SK-N-SH (cell line): ENCODE data around the gene MCF2L. TPM values are rescaled to one million over a fixed set of nuclear protein-coding genes. Genes with fewer than 3 reads are reported as not detected.

Experiments used
- CTCF ChIA-PET: fragments of 300-600, 350-600 bp; formaldehyde crosslinking; extraction: SDS; loops from one replicate; lab custom pipeline; 2021; lab: Yijun Ruan, JAX
- POLR2A ChIA-PET: fragments of 350-600 bp; sonication (Branson Sonifier 250); formaldehyde crosslinking; extraction: SDS; loops from one replicate; lab custom pipeline; 2020; ENCODE audit warnings: antibody characterized with exemption, inconsistent platforms; lab: Yijun Ruan, JAX
- DNase-seq: peaks from one replicate; pipeline ENCODE4 v3.0.0; 2012
- H2AFZ ChIP-seq: fragments of 200-600 bp; sonication (generic); 2 replicates; pipeline ENCODE4 v1.8.1; 2016; ENCODE audit warnings: antibody characterized with exemption, mild to moderate bottlenecking, low read depth
- H3F3A ChIP-seq: fragments of 200-600 bp; sonication (generic); replicated peaks from 2 replicates; pipeline ENCODE3; 2016; ENCODE audit warnings: antibody characterized with exemption, mild to moderate bottlenecking; ENCODE audit not compliant: insufficient read depth
- H3K27ac ChIP-seq, 2 experiments: fragments of 200-500 bp in 1 of 2; fragments of 200-600 bp in 1 of 2; sonication (Bioruptor generic) in 1 of 2; sonication (generic), shearing (Covaris generic) in 1 of 2; 2 replicates each; pipeline versions ENCODE4 v1.5.1 to v1.6.1; 2014 to 2016; ENCODE audit warnings: low read depth in 2 of 2, inconsistent platforms in 1 of 2, low read length in 1 of 2, mild to moderate bottlenecking in 1 of 2, mixed read lengths in 1 of 2
- H3K27me3 ChIP-seq: fragments of 200-600 bp; sonication (generic), shearing (Covaris generic); 2 replicates; pipeline ENCODE4 v1.6.1; 2016; ENCODE audit warnings: mixed run types; ENCODE audit not compliant: insufficient read depth
- H3K36me3 ChIP-seq, 2 experiments: fragments of 200-500 bp in 1 of 2; fragments of 200-600 bp in 1 of 2; sonication (Bioruptor generic) in 1 of 2; sonication (generic) in 1 of 2; replicated peaks in 1 of 2; 2 replicates each; pipeline versions ENCODE3 to v1.5.1; 2014 to 2016; ENCODE audit warnings: low read length in 1 of 2, mild to moderate bottlenecking in 1 of 2; ENCODE audit not compliant: insufficient read depth in 2 of 2, control insufficient read depth in 1 of 2
- H3K4me1 ChIP-seq, 2 experiments: fragments of 200-500 bp in 1 of 2; fragments of 200-600 bp in 1 of 2; sonication (Bioruptor generic) in 1 of 2; sonication (generic), shearing (Covaris generic) in 1 of 2; 2 replicates each; pipeline versions ENCODE4 v1.5.1 to v1.6.1; 2014 to 2016; ENCODE audit warnings: low read depth in 1 of 2, low read length in 1 of 2, mixed run types in 1 of 2; ENCODE audit not compliant: insufficient read depth in 2 of 2, control insufficient read depth in 1 of 2
- H3K4me2 ChIP-seq: fragments of 200-600 bp; sonication (generic), shearing (Covaris generic); 2 replicates; pipeline ENCODE4 v1.6.1; 2017; ENCODE audit warnings: mixed run types
- H3K4me3 ChIP-seq, 2 experiments: fragments of 200-500 bp in 1 of 2; fragments of 200-600 bp in 1 of 2; sonication (Bioruptor generic) in 1 of 2; sonication (generic), shearing (Covaris generic) in 1 of 2; 2 replicates each; pipeline versions ENCODE4 v1.5.1 to v1.8.1; 2014 to 2016; ENCODE audit warnings: low read depth in 2 of 2, inconsistent platforms in 1 of 2, low read length in 1 of 2, mild to moderate bottlenecking in 1 of 2, mixed read lengths in 1 of 2, moderate library complexity in 1 of 2
- H3K79me2 ChIP-seq: fragments of 200-600 bp; sonication (generic); 2 replicates; pipeline ENCODE4 v1.8.1; 2017; ENCODE audit warnings: mild to moderate bottlenecking; ENCODE audit not compliant: insufficient read depth
- H3K9ac ChIP-seq: fragments of 200-600 bp; sonication (generic); 2 replicates; pipeline ENCODE4 v1.6.1; 2017; ENCODE audit warnings: mixed run types
- H3K9me2 ChIP-seq: fragments of 200-600 bp; sonication (generic); 2 replicates; pipeline ENCODE4 v1.6.1; 2017; ENCODE audit warnings: mixed run types
- H3K9me3 ChIP-seq: fragments of 200-600 bp; sonication (generic); 2 replicates; pipeline ENCODE4 v1.6.1; 2017; ENCODE audit warnings: mixed run types, mild to moderate bottlenecking, moderate library complexity
- H4K20me1 ChIP-seq: fragments of 200-600 bp; sonication (generic); 2 replicates; pipeline ENCODE4 v1.6.1; 2017; ENCODE audit warnings: mild to moderate bottlenecking, mixed run types; ENCODE audit not compliant: insufficient read depth
- CHD2 ChIP-seq: fragments of 150-350 bp; IDR thresholded peaks from 2 replicates; pipeline ENCODE4 v1.6.1; 2018; ENCODE audit warnings: low read length; ENCODE audit not compliant: partially characterized antibody
- CTCF ChIP-seq: fragments of 200-600 bp; sonication (generic); IDR thresholded peaks from 2 replicates; pipeline ENCODE4 v1.6.1; 2017; ENCODE audit warnings: antibody characterized with exemption, mild to moderate bottlenecking, moderate library complexity
- ELF1 ChIP-seq: IDR thresholded peaks from 2 replicates; pipeline ENCODE4 v1.4.0; 2012
- EP300 ChIP-seq, 2 experiments: IDR thresholded peaks; 2 replicates each; pipeline versions ENCODE4 v1.4.0 to v1.6.1; 2012; ENCODE audit warnings: borderline replicate concordance in 1 of 2, low read depth in 1 of 2, low read length in 1 of 2
- FOSL2 ChIP-seq: IDR thresholded peaks from 2 replicates; pipeline ENCODE4 v1.4.0; 2012; ENCODE audit warnings: low read depth, mild to moderate bottlenecking, moderate library complexity, borderline replicate concordance
- IRF3 ChIP-seq: fragments of 150-350 bp; IDR thresholded peaks from 2 replicates; pipeline ENCODE4 v1.6.1; 2016; ENCODE audit warnings: mild to moderate bottlenecking, low read depth, low read length
- JUND ChIP-seq: IDR thresholded peaks from 2 replicates; pipeline ENCODE4 v1.4.0; 2012
- MEF2A ChIP-seq: IDR thresholded peaks from 2 replicates; pipeline ENCODE4 v1.4.0; 2012; ENCODE audit warnings: low read depth, borderline replicate concordance
- NFIC ChIP-seq: IDR thresholded peaks from 2 replicates; pipeline ENCODE4 v1.4.0; 2012; ENCODE audit warnings: borderline replicate concordance
- PBX3 ChIP-seq: IDR thresholded peaks from 2 replicates; pipeline ENCODE4; 2012
- POLR2AphosphoS5 ChIP-seq: IDR thresholded peaks from 2 replicates; pipeline ENCODE4 v1.6.1; 2012; ENCODE audit warnings: low read depth, low read length
- RCOR1 ChIP-seq: fragments of 150-350 bp; IDR thresholded peaks from 2 replicates; pipeline ENCODE4 v1.6.1; 2017; ENCODE audit warnings: antibody characterized with exemption, low read length
- REST ChIP-seq: IDR thresholded peaks from 2 replicates; pipeline ENCODE4 v1.6.1; 2012; ENCODE audit warnings: mild to moderate bottlenecking, low read depth, low read length, moderate library complexity
- RFX5 ChIP-seq: IDR thresholded peaks from 2 replicates; pipeline ENCODE4 v1.6.1; 2012; ENCODE audit warnings: mild to moderate bottlenecking, improper control_type of control experiment, low read length
- RXRA ChIP-seq: IDR thresholded peaks from 2 replicates; pipeline ENCODE4 v1.4.0; 2012; ENCODE audit warnings: low read depth, mild to moderate bottlenecking, borderline replicate concordance
- SIN3A ChIP-seq: IDR thresholded peaks from 2 replicates; pipeline ENCODE4 v1.6.1; 2012; ENCODE audit warnings: low read depth, mild to moderate bottlenecking, low read length, moderate library complexity, borderline replicate concordance
- SMC3 ChIP-seq: IDR thresholded peaks from 2 replicates; pipeline ENCODE4 v1.6.1; 2012; ENCODE audit warnings: low read depth, low read length, improper control_type of control experiment
- TEAD4 ChIP-seq: IDR thresholded peaks from 2 replicates; pipeline ENCODE4 v1.4.0; 2012; ENCODE audit warnings: mild to moderate bottlenecking, borderline replicate concordance; ENCODE audit not compliant: insufficient read depth
- USF2 ChIP-seq: fragments of 150-350 bp; IDR thresholded peaks from 2 replicates; pipeline ENCODE4 v1.6.1; 2017; ENCODE audit warnings: antibody characterized with exemption, low read length, low read depth, borderline replicate concordance
- YY1 ChIP-seq: IDR thresholded peaks from 2 replicates; pipeline ENCODE4 v1.4.0; 2012; ENCODE audit warnings: low read depth, mild to moderate bottlenecking
- WGBS: methylation state at CpG from one replicate; pipeline ENCODE4 v1.1.6; 2017; ENCODE audit warnings: low lambda C conversion rate; 5-methylcytosine and 5-hydroxymethylcytosine counted together
- polyA plus RNA-seq, 3 experiments: library from polyadenylated mRNA; depleted of rRNA; stranded (reverse); fragments of >200 nt; gene quantifications; 2 replicates each; pipeline ENCODE4 v1.2.3, GENCODE V29; 2012

MCF2L gene
- polyA plus RNA-seq, 1 of the 3 experiments (the other 2 are of a cell fraction) = 0.56 TPM

GRCh38 chr13:113041896-113042295 lies 72.9 kb downstream of the MCF2L start (continued):
- TF ChIP-seq REST (no peak), CHD2 (no peak), JUND (no peak), MEF2A (no peak)

- Histone ChIP-seq H3K9me3 (no peaks in the 10 kb centered on the region), H3K4me2 (no peak overlapping the region), H3K36me3 (no peaks in the 10 kb centered on the region), H3F3A (no peaks in the 10 kb centered on the region), H3K4me3 (no peak overlapping the region), H3K27me3 (no peaks in the 10 kb centered on the region), H3K27ac (no peak overlapping the region), H3K79me2 (no peaks in the 10 kb centered on the region), H3K9me2 (no peaks in the 10 kb centered on the region), H3K9ac (no peak overlapping the region), H4K20me1 (no peaks in the 10 kb centered on the region), H3K4me1 (no peaks in the 10 kb centered on the region; a peak in 1 of 4 replicates), H2AFZ (no peak overlapping the region)
- TF ChIP-seq RCOR1 (no peak), IRF3 (no peak), SIN3A (no peak), RXRA (no peak), TEAD4 (no peak), ELF1 (no peak), YY1 (no peak), CHD2 (no peak), CTCF (no peak), NFIC (no peak), USF2 (no peak), POLR2AphosphoS5 (no peak), EP300 (IDR thresholded peaks at IDR 0.05; ENCODE audit: borderline replicate concordance in 1 of 2, low read depth in 1 of 2, low read length in 1 of 2) (no peak), SMC3 (no peak), PBX3 (no peak), FOSL2 (no peak), RFX5 (no peak)
- ChIA-PET POLR2A (no interaction called here), CTCF (interaction anchor here (1.6 to 2.0 kb wide), 2 partner anchors 13 kb away, joined by 11 read pairs; no protein-coding TSS in a partner anchor)
- no peak for DNase-seq
- 77% methylated on average over 16 of the region's 20 CpGs for WGBS
These were observed 73.4 kb downstream of the MCF2L start for GRCh38 chr13:113042456-113042855.
